Forelimb muscle (tissue), 1 donor: ENCODE results near the gene ST3GAL6. TPM values are rescaled to one million over a fixed set of nuclear protein-coding genes. Genes with fewer than 3 reads are reported as not detected.

Experiments used
- DNase-seq: peaks from one replicate; pipeline ENCODE4 v3.0.0-alpha.2; 2013; ENCODE audit warnings: low read depth
- polyA plus RNA-seq: library from polyadenylated mRNA; unstranded; fragments of 120-200 nt; gene quantifications from one replicate; pipeline ENCODE4 v1.2.1, GENCODE V29; 2013; ENCODE audit not compliant: insufficient read length

The ST3GAL6 gene, protein sequence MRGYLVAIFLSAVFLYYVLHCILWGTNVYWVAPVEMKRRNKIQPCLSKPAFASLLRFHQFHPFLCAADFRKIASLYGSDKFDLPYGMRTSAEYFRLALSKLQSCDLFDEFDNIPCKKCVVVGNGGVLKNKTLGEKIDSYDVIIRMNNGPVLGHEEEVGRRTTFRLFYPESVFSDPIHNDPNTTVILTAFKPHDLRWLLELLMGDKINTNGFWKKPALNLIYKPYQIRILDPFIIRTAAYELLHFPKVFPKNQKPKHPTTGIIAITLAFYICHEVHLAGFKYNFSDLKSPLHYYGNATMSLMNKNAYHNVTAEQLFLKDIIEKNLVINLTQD
- polyA plus RNA-seq = 6.1 TPM

DNA sequence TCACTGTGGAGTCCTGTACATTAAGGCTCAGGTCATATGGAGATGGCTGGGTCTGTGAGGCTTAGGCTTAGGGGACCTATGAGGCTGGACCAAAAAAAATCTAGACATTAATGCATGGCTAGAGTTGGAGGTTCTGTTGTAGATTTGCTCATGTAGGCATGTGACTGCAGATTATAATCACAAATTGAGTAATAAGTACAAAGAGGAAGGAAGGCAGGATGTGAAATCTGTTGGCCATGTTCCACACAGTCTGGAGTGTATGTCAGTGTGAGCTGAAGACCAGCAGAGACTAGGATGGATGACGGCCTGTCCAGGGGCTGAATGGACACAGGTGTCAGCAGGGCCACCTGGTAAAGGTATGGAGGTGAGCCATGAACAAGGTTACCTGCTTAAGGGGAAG, at the start of gene ST3GAL6:
TSS of gene ST3GAL6 (plus strand) at position 265 of the 400 bp plus-strand sequence. CDS start 5,101 bp downstream, outside the sequence.
- no peak for DNase-seq

DNA sequence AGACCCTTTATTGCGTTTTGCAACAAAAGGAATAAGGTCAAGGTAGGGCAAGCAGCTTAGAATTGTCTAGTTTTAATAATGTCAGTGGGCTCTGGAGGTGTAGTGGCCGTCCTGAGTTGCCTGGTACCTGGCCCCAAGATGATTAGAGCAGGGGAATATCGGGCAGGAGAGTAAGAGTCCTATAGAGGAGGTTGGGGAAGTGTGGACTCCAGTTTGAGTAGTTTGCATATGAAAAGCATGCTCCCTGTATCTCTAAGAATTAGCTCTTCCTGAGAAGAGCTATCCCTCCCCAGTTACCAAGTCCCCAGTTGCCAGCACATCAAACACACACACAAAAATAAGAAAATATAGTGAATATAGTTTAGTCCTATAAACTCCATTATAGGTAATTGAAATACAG, 49.2 kb upstream of the ST3GAL6 start:
- no peak for DNase-seq

DNA sequence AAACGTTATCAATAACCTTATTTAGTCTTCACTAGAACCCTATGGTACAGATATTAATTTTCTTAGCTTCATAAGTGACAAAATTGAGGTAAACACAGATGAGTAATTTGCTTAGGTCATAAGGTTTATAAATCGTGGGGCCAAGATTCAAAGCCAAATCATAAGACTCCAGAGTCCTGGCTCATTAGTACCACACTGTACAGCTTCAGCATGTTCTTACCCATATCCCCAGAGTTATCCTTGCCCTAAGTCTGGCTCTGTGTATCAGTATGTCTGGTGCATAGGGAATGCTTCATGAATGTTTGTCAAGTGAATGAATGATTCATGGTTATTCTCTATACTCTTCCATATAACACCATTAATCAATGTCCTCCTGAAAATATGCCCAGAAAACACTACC, 45.6 kb upstream of the ST3GAL6 start:
- no peak for DNase-seq

DNA sequence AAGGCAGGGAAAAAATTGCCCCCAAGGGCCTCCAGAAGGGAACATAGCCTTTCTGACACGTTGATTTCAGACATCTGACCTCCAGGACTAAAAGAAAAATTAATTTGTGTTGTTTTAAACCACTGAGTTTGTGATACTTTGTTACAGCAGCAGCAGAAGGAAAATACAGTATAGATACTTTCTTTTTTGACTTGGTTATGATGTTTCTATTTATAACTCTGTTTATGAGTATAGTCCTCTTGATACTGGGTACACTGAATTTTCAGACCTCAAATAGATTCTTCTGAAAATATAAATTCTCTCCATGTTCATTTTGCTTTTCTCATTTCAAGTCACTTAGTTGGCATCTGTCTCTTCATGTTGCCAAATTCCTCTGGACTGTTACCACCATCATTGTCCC, 44.4 kb upstream of the ST3GAL6 start:
- DNase-seq = no peak

DNA sequence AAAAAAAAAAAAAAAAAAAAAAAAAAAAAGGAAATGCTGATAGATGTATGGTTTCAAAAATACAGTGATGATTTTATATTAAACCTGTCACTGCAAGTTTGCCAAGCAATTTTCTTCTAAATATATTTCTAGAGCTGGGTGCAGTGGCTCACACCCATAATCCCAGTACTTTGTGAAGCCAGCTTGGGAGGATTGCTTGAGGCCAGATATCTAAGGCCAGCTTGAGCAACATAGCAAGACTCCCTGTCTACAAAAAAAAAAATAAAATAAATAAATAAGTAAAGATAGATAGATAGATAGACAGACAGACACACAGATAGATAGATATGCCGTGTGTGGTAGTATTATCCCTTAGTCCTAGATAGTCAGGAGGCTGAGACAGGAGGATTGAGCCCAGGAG, 41.4 kb upstream of the ST3GAL6 start:
- DNase-seq = no peak

DNA sequence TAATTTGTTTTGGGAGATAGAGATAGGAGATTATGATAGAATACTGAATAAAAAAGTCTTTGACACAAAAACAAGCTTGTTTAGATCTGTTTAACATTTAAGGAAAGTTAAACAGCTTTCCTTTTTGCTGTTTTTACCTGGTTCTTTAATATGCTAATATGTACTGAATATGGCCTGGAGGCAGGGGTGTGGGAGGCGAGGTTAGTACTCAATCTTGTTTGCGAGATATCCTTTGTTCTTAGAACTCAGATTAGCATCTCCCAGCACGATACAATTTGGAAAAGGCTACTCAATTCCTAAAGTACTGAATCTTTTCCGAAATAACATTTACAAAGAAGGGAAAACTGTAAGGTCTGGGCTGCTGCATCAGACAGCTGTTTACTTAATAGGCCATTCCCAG, 40.8 kb upstream of the ST3GAL6 start:
- DNase-seq = no peak

DNA sequence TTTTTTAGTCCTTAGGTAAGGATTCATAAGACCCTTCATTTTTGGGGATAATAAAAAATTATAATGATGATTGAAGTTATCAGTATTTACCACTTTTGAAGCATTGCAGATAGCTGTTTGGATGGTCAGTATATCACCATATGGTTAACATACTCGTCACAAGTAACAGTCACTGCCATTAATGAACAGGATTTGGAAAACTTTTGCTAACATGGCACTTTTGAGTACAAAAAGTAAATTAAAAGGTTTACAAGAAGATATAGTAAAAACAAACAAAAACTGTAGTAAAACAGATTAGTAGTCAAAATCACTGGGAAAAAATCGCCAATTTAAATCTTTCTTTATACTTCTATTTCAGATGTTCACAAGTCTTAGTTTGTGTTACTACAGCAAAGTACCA, 37.8 kb upstream of the ST3GAL6 start:
- no peak for DNase-seq

DNA sequence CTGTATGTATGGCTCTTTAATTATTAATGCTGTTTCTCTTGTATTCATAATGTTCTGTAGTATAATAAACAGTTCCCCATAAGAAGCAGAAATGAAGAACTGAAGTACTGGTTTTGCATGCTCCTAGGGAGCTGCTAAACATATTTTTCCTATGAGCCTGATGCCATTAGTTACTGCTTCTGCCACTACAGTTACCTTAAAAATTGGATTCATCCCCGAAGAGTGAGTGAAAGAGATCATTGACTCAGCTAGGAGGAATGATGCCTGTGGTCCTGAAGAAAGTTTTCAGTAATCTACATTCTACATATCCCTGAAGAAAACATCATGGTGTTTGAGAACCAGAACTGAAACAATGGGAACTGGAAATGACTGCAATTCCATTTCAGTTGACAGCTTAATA, 37.1 kb upstream of the ST3GAL6 start:
- DNase-seq = no peak

DNA sequence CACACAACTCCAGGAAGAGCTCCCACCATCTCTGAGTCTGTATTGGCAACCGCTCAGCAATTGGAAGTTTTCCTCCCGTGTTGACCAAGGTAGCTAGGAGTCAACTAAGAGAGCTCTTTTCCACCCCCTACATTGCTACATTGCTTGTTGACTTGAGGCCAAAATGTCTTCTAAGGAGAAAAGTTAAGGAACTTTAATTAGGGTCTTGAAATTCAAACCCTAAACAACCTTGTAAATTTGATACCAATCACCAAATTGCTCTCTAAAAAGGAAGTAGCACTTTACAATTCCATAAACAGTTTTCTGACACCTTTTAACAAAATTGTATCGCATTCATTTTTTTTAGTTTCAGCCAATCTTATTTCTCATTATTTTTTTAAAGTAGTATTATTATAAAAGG, 35.5 kb upstream of the ST3GAL6 start:
- no peak for DNase-seq

DNA sequence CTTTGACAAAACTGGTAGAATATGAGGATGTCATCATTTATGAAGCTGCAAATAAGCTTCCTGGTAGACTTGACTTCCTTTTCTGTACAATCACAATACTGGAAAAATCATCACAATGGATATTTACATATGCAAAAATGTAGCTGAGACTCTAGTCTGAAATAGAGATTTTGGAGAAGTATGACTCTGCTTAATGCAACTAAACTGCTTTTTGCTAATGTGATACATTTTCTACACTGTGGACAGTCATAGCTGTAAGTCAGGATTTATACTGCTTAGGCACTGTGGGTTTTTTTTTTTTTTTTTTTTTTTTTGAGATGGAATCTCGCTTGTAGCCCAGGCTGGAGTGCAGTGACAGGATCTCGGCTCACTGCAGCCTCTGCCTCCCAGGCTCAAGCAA, 34.5 kb upstream of the ST3GAL6 start:
- DNase-seq = no peak

DNA sequence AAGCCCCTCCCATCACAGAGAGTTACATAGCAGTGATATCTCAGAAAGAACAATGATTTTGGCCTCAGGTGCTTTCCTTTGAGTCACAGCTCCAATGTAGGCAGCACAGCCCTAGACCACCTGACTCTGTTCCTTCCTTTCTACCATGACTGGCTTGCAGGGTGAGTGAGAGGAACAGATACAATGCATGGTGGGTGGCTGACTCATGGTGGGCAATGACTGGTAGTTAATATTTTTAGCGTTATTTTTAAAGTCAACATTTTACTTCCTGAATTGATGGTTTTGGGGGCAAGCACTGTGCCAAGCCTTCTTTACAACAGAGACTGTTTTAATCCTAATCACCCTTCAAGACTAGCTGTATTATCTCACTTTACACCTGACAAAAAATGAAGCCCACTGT, 32.8 kb upstream of the ST3GAL6 start:
- no peak for DNase-seq

DNA sequence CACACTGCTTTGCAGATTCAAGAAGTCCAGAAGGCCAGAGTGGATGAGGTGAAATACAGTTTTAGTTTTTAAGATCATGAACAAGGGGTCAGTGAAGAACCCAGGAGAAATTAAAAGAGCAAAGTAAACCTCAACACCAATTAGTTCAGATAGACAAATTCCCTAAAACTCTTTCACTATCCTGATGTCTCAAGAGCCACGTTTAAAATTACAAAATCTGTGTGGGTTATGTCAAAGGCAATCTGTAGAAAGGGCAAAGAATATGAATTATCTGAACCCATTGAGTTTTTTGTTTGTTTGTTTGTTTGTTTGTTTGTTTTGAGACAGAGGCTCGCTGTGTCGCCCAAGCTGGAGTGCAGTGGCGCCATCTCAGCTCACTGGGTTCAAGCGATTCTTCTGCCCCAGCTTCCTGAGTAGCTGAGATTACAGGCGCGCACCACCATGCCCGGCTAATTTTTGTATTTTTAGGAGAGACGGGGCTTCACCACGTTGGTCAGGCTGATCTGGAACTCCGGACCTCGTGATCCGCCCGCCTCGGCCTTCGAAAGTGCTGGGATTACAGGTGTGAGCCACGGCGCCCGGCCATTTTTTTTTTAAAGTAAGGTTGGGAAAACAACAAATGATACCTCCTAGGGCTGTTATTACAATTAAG, 32.1 kb upstream of the ST3GAL6 start:
- DNase-seq = no peak

DNA sequence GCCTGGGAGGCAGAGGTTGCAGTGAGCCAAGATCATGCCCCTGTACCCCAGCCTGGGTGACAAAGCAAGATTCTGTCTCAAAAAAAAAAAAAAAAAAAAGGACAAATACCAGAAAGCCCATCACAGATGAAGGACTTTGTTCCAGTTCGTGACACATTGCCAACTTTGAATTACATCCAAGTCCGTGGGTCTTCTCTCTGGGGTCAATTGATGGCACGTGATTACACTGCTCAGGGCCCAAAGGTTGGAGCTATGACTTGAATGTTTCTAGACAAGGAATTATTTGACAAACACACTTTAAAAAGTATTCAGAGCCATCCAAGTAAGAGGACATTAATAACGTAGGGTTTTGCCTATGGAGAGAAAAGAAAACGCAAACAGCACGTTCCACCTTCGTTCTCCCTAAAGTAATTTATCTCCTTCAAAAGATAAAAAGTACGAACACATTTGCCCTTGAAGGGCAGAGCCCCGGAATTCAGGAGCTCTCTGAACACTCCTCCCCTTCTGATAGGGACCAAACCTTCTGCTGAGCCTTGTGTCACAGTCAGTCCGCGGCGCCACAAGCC, 31.3 kb upstream of the ST3GAL6 start:
- no peak for DNase-seq

DNA sequence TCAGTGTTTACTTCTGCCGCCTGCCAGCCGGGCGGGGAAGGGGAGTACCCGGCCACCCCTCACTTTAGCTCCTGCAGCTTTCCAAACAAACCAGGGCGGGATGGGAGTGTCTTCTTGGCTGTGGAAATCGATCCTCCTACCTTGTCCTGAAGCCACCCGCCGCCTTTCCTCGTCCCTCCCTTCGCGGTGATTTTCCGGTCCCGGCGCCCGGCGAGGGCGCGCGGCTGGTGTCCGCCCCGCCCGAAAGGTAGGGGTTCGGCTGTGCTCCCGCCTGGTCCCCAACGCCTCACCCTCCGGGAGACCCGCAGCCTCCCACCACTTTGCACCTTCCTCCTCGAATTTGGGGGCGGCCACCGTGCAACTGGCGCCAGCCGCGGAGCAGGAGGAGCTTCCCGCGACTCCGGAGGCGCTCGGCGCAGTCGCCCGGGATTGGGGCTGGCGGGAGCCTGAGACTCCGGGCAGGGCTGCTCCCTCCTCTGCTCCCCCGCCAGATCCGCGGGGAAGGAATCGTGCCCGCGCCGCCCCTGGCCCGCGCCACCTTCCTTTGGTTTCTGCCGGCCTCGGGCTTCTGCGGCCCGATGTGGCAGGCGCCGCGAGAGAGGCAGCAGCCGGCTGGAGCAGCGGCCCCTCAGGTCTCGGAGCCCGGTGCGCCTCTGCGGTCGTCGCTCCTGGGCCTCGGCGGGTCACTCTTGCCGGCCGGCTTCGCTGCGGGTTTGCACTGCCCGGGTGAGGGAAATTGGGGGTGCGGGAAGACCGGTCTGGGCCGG, 30.7 kb upstream of the ST3GAL6 start:
- no peak for DNase-seq

DNA sequence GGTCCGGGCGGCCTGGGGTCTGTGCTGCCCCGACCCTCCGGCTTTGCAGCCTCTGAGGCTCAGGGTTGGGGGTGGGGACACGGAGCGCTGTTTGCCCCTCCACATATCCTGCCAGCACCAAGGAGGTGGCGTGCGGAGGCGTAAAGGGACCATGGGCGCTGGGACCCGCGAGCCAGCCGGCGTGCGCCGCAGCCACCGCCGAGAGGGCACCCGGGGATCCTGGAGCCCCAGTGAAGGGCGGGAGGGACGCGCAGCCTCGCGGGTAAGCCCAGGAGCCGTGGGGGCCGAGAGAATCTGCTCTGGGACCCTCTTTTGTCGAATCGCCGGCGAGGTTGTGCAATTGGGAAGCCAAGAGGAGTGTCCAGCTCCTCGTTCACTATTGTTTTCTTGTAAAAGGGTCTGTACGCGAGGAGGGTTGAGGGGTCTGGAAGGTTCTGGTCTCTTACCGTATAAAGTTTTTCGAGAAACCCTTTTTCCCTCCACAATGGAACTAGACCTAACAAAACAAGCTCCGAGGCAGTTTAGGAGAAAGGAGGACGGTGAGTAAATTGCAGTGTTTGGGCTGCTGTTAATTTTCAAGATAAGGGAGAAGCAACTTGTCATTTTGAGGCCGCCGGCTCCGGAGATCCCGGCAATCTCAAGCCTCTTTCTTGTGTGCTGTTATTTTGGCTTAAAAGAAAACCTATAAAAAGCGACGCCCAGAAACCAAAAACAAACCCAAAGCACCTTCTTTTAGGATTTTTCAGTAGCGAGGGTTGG, 29.9 kb upstream of the ST3GAL6 start:
- no peak for DNase-seq

DNA sequence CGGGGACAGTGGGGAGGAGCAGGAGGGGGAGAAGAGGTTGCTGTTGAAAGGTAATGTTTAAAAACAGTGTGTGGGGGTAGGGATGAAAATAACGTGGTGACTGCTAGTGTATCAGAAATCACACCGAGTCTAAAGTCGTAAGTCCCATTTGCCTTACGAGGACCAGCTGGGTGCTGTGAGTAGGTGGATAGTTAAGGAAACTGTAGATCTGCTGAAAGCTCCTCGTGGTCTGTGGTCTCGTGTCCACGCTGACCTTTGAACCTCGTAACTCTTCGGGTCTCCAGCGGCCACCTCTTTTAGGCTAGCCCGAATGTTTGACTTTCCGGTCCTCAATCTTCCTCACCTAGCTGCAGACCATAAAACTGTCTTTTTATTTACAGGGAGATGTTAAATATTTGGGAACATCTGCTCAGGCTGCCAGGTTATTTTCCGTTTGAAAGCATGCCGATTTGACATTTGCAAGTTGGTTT, 29.3 kb upstream of the ST3GAL6 start:
- no peak for DNase-seq

DNA sequence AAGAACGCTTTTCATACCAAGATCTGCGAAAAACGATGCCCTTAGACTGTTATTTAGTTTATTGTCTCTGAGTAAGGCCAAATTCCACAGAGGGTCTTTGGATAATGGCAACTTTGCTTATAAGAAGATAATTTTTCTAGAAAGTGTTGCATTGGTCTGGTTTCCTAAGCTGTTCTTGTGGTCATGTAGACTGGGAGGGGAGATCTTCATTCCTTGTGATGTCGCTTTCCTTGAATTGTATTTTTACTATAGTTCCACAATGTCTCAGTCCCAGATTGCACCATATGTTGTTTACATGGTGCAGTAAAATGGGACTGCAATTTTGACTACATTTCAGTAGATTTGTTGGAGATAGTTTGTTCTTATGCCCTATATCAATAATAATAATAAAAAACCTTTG, 28.8 kb upstream of the ST3GAL6 start:
- no peak for DNase-seq

DNA sequence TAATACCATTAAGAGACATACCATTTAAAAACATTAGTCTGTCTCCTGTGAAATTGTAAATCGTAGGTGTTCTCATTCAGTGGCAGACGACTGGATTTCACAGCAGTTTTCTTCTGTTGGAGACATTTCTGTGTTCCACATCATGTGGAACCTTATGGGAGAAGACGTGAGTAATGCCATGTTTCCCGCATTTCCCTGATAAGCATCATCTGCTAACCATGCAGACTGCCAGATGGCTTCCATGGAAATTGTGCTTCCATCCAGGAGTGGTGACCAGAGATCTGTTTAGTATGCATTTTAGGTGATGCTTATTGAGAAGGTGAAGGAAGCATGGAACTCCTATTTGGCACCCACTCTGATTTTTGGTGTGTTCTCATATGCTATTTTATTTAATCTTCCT, 28.4 kb upstream of the ST3GAL6 start:
- no peak for DNase-seq

DNA sequence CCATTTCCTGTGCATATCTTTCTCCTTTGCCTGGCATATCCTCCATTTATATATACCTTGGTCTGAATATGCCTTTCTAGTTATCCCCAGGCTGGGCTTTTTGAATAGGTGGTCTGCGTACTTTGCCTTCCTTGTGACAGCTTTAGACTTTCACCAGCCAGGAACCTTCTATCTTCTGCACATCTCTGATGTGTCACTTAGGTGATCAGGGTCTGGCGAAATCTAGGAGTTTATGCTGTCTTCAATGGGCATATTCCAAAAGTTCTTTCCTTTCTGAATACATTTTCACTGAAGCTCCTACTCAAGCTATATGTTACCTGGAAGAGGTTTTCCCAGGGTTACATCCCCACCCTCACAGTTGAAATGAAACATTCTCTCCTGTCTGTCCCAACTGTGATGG, 27.8 kb upstream of the ST3GAL6 start:
- DNase-seq = no peak

DNA sequence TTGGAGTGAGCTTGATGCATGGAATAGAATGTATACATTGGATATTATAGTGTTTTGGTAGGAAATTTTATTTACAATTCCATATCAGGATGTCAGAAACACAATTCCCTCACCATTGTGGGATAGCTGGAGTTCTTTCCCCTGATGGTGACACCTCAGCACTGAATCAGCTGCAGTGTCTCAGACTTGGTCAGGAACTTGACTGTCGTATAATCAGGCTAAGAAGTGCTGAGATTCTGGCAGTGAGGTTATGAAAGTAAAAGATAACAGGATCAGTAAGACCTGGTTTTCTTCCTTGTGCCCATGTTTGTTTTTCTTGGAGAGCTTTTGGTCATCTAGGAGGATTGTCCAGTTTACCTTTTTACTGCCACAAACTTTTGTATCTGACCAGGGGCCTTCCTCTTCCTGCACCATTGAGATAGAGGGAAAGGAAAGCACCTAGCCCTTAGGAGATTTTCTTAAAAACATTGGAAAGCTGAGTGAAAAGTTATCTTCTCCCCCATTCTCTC, 27.3 kb upstream of the ST3GAL6 start:
- no peak for DNase-seq

DNA sequence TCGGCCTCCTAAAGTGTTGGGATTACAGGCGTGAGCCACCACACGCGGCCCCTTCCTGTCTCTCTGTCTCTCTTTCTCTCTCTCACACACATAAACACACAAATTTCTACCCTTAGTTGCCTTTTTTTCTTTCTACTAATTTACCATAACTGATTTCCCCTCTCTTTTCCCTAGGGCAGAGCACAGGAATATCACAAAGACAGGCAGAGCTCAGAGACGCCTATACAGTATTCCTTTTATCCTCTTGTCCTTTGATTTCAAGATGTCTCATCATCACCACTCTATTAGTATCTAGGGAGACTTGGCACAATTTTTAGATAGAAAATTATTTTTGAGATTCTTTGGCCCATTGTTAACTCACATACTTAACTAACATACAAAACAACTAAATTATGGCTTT, 25.8 kb upstream of the ST3GAL6 start:
- DNase-seq = no peak
